HepG2 (cell line): ENCODE data around the gene GNAI2. TPM values are rescaled to one million over a fixed set of nuclear protein-coding genes. Genes with fewer than 3 reads are reported as not detected.
A peak's percentile ranks its signal among the peaks of the same experiment; 100 is the strongest.

ENCODE experiments used
- ATAC-seq: fragments of 200-7000 bp; cut with Tn5 transposase; 3 replicates; pipeline ENCODE4 v1.9.1; 2020; ENCODE audit warnings: mild to moderate bottlenecking, moderate library complexity
- BruUV-seq: library from RNA; stranded (reverse); fragments of 400-500 nt; replicated peaks from 2 replicates; lab custom pipeline; 2021; lab: Mats Ljungman, UMichigan
- CTCF ChIA-PET: fragments of 300-600 bp; formaldehyde crosslinking; extraction: SDS; loops from one replicate; lab custom pipeline; 2021; ENCODE audit warnings: low total read pairs, inconsistent platforms, low intra/inter-chr PET ratio; lab: Yijun Ruan, JAX
- POLR2A ChIA-PET: fragments of 350-600 bp; sonication (Branson Sonifier 250); formaldehyde crosslinking; loops from one replicate; lab custom pipeline; 2020; ENCODE audit warnings: antibody characterized with exemption, inconsistent platforms; lab: Yijun Ruan, JAX
- DNase-seq: peaks from one replicate; pipeline ENCODE4 v3.0.0-alpha.2; 2015; ENCODE audit warnings: low spot score
- FAIRE-seq: peaks from 3 replicates; lab custom pipeline; 2011; peaks lifted over from hg19 to GRCh38; lab: Jason Lieb, UNC
- H2AFZ ChIP-seq: one replicate; pipeline ENCODE4 v1.6.1; 2011; ENCODE audit warnings: low read length, inconsistent platforms
- H3K27ac ChIP-seq: fragments of 300-600 bp; 3 replicates; pipeline ENCODE4 v1.8.0; 2011; ENCODE audit warnings: mixed run types, mild to moderate bottlenecking, mixed read lengths, low read length, inconsistent platforms; ENCODE audit not compliant: insufficient read depth; ENCODE audit errors: extremely low read length
- H3K27me3 ChIP-seq, 2 experiments: fragments of 200-600 bp in 1 of 2; 2 replicates in 1 of 2; 3 replicates in 1 of 2; pipeline versions ENCODE4 v1.6.0 to v1.8.0; 2011; ENCODE audit warnings: low read length in 2 of 2, mild to moderate bottlenecking in 2 of 2, moderate library complexity in 2 of 2, inconsistent platforms in 1 of 2; ENCODE audit not compliant: insufficient read depth in 2 of 2, control insufficient read depth in 1 of 2
- H3K36me3 ChIP-seq, 2 experiments: fragments of 200-600 bp in 1 of 2; replicated peaks in 1 of 2; 2 replicates in 1 of 2; 3 replicates in 1 of 2; pipeline versions ENCODE4 v1.5.1 to v1.8.0; 2011; ENCODE audit warnings: low read length in 2 of 2, inconsistent platforms in 1 of 2; ENCODE audit not compliant: insufficient read depth in 2 of 2, control insufficient read depth in 1 of 2
- H3K4me1 ChIP-seq: 2 replicates; pipeline ENCODE4 v1.5.1; 2012; ENCODE audit warnings: low read length, inconsistent platforms; ENCODE audit not compliant: insufficient read depth
- H3K4me2 ChIP-seq: 2 replicates; pipeline ENCODE4 v1.6.0; 2011; ENCODE audit warnings: low read depth, low read length, inconsistent platforms
- H3K4me3 ChIP-seq, 3 experiments: fragments of 200-600 bp in 1 of 3; sonication (generic), shearing (Covaris generic) in 1 of 3; replicated peaks in 1 of 3; 2 replicates each; pipeline ENCODE4 v1.5.1; 2011 to 2016; ENCODE audit warnings: low read length in 3 of 3, inconsistent platforms in 2 of 3, low read depth in 2 of 3, mild to moderate bottlenecking in 2 of 3, control low read depth in 1 of 3, mixed read lengths in 1 of 3; ENCODE audit not compliant: insufficient read depth in 1 of 3
- H3K79me2 ChIP-seq: one replicate; pipeline ENCODE4 v1.6.1; 2011; ENCODE audit warnings: low read length, inconsistent platforms; ENCODE audit not compliant: insufficient read depth
- H3K9ac ChIP-seq: 2 replicates; pipeline ENCODE4 v1.6.0; 2011; ENCODE audit warnings: mild to moderate bottlenecking, low read depth, low read length, inconsistent platforms; ENCODE audit not compliant: insufficient read depth
- H3K9me3 ChIP-seq: 2 replicates; pipeline ENCODE4 v1.5.1; 2012; ENCODE audit warnings: mild to moderate bottlenecking, low read length
- H4K20me1 ChIP-seq: 2 replicates; pipeline ENCODE4 v1.6.0; 2011; ENCODE audit warnings: inconsistent platforms, mild to moderate bottlenecking, low read length, moderate library complexity; ENCODE audit not compliant: insufficient read depth
- FOXJ3 ChIP-seq: sonication (generic); formaldehyde crosslinking; IDR thresholded peaks from 2 replicates; pipeline ENCODE4 v1.4.0; 2020; ENCODE audit warnings: missing genetic modification reagents, mild to moderate bottlenecking, borderline replicate concordance
- HDAC2 ChIP-seq: sonication (generic); formaldehyde crosslinking; IDR thresholded peaks from 2 replicates; pipeline ENCODE4 v1.4.0; 2020; ENCODE audit warnings: missing genetic modification reagents
- POLR2A ChIP-seq, 2 experiments: IDR thresholded peaks; 2 replicates each; pipeline ENCODE4 v1.6.1; 2011; ENCODE audit warnings: low read depth in 2 of 2, low read length in 2 of 2, mild to moderate bottlenecking in 1 of 2, moderate library complexity in 1 of 2; ENCODE audit not compliant: insufficient read depth in 1 of 2
- U2AF2 ChIP-seq: fragments of 200-400 bp; formaldehyde crosslinking; IDR thresholded peaks from 2 replicates; pipeline ENCODE4 v1.6.1; 2017; ENCODE audit warnings: low read depth, mild to moderate bottlenecking, low read length
- ZNF10 ChIP-seq: sonication (generic); formaldehyde crosslinking; IDR thresholded peaks from 2 replicates; pipeline ENCODE4 v1.4.0; 2020; ENCODE audit warnings: mild to moderate bottlenecking, low read depth, missing genetic modification reagents, borderline replicate concordance
- ZNF589 ChIP-seq: sonication (generic); formaldehyde crosslinking; conservative IDR thresholded peaks from 2 replicates; pipeline ENCODE4 v1.8.0; 2022; ENCODE audit warnings: mild to moderate bottlenecking, moderate library complexity, missing genetic modification reagents
- WGBS: methylation state at CpG from one replicate; pipeline ENCODE4 v1.1.6; 2017; ENCODE audit warnings: low lambda C conversion rate; 5-methylcytosine and 5-hydroxymethylcytosine counted together
- in situ Hi-C: cut with HindIII; loops from 2 replicates; pipeline ENCODE4 v1.10.0; 2017; ENCODE audit warnings: low pct_unique_long_range_greater_than_20kb; ENCODE audit not compliant: extremely low pct_ligation_motif_present
- intact Hi-C: fragments of 100-400 bp; cut with micrococcal nuclease; formaldehyde crosslinking; loops from one replicate; pipeline ENCODE4 v1.10.0; 2022; ENCODE audit not compliant: unreplicated experiment
- polyA plus RNA-seq, 8 experiments: library from polyadenylated mRNA; depleted of rRNA in 3 of 8; stranded (reverse) in 7 of 8; unstranded in 1 of 8; fragments of >200 nt; fragmentation: Illumina TruSeq in 4 of 8; extraction: Trizol in 4 of 8; gene quantifications; 2 replicates each; pipeline versions ENCODE4 v1.2.1 to v1.2.3, GENCODE V29; 2011 to 2016; ENCODE audit warnings: low read depth in 4 of 8, missing spikeins in 1 of 8, mixed read lengths in 1 of 8; ENCODE audit not compliant: insufficient read depth in 1 of 8
- total RNA-seq, 5 experiments: library from RNA; depleted of rRNA; stranded (reverse); fragments of >200 nt; fragmentation: Illumina TruSeq; extraction: Trizol; gene quantifications; 2 replicates each; pipeline ENCODE4 v1.2.3, GENCODE V29; 2016; ENCODE audit warnings: low read depth in 1 of 5
- TF ChIP-seq, protein P1 (sequence below): IDR thresholded peaks from 2 replicates; pipeline ENCODE4 v1.6.1; 2016; ENCODE audit warnings: control low read depth
- TF ChIP-seq, protein P2 (sequence below): sonication (generic); formaldehyde crosslinking; IDR thresholded peaks from 2 replicates; pipeline ENCODE4 v1.5.0; 2020; ENCODE audit warnings: missing genetic modification reagents
- TF ChIP-seq, protein P3 (sequence below): sonication (generic); formaldehyde crosslinking; IDR thresholded peaks from 2 replicates; pipeline ENCODE4 v1.8.0; 2022; ENCODE audit warnings: mild to moderate bottlenecking, missing genetic modification reagents, moderate library complexity
- TF ChIP-seq, protein P4 (sequence below): sonication (generic); formaldehyde crosslinking; IDR thresholded peaks from 2 replicates; pipeline ENCODE4 v1.8.1; 2022; ENCODE audit warnings: low read depth, mild to moderate bottlenecking, missing genetic modification reagents
- TF ChIP-seq, protein P5 (sequence below): sonication (generic); formaldehyde crosslinking; IDR thresholded peaks from 2 replicates; pipeline ENCODE4 v1.8.0; 2022; ENCODE audit warnings: missing genetic modification reagents, mild to moderate bottlenecking, moderate library complexity, borderline replicate concordance

The GNAI2 gene
- total and polyA plus RNA-seq, 2 of the 13 experiments (the other 11 are each of a cell fraction or from before 2014, with no cell fraction given) = 51.1 to 66.2 TPM

DNA sequence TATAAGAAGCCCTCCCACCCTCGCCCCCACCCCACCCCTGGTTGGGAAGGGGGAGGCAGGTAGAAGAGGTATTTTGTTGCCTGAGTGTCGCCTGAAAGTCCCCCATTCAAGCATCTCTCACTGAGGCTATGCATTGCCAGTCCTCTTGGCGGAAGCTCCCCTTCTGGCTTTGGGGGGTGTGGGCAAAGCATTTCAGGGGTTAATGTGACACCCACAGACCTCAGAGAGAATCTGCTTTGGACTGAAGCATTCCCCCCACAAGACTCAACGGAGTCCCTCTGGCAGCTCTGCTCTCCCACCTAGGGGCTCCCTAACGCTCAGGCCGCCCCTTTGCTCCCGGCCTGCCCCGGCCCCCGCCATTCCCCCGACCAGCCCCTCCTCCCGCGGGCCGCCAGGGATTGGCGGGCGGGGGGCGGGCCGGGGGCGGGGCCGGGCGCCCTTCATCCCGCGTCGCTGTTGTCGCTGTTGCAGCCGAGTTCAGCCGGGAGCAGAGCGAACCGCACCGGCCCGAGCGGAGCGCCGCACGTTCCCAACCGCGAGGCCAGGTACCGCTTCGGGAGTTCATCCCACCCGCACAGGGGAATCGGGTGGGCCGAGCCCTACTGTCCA lies 31.1 kb upstream of the GNAI2 start, which contains the start of gene SLC38A3:
TSS of gene SLC38A3 (plus strand) at position 468 of the 609 bp plus-strand sequence. CDS start 8,929 bp downstream, outside the sequence.
- peak; percentile 28 for ATAC-seq
- TF ChIP-seq POLR2A (IDR thresholded peaks at IDR 0.05; ENCODE audit: insufficient read depth in 1 of 2, low read depth in 2 of 2, low read length in 2 of 2) = peak in 1 of 2 experiments; percentile 89; a peak in 2 of 4 replicates
- TF ChIP-seq ZNF10 = no peak
- TF ChIP-seq, protein P1, sequence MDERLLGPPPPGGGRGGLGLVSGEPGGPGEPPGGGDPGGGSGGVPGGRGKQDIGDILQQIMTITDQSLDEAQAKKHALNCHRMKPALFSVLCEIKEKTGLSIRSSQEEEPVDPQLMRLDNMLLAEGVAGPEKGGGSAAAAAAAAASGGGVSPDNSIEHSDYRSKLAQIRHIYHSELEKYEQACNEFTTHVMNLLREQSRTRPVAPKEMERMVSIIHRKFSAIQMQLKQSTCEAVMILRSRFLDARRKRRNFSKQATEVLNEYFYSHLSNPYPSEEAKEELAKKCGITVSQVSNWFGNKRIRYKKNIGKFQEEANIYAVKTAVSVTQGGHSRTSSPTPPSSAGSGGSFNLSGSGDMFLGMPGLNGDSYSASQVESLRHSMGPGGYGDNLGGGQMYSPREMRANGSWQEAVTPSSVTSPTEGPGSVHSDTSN (CRISPR knock-in tag) = no peak
- TF ChIP-seq, protein P2, sequence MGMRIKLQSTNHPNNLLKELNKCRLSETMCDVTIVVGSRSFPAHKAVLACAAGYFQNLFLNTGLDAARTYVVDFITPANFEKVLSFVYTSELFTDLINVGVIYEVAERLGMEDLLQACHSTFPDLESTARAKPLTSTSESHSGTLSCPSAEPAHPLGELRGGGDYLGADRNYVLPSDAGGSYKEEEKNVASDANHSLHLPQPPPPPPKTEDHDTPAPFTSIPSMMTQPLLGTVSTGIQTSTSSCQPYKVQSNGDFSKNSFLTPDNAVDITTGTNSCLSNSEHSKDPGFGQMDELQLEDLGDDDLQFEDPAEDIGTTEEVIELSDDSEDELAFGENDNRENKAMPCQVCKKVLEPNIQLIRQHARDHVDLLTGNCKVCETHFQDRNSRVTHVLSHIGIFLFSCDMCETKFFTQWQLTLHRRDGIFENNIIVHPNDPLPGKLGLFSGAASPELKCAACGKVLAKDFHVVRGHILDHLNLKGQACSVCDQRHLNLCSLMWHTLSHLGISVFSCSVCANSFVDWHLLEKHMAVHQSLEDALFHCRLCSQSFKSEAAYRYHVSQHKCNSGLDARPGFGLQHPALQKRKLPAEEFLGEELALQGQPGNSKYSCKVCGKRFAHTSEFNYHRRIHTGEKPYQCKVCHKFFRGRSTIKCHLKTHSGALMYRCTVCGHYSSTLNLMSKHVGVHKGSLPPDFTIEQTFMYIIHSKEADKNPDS (CRISPR knock-in tag) = peak; percentile 35; the same call in 1 of the 2 replicates
- 0 out of 2 replicates have a peak, but pooled peaks have one; percentile 10 for TF ChIP-seq FOXJ3
- TF ChIP-seq, protein P3, sequence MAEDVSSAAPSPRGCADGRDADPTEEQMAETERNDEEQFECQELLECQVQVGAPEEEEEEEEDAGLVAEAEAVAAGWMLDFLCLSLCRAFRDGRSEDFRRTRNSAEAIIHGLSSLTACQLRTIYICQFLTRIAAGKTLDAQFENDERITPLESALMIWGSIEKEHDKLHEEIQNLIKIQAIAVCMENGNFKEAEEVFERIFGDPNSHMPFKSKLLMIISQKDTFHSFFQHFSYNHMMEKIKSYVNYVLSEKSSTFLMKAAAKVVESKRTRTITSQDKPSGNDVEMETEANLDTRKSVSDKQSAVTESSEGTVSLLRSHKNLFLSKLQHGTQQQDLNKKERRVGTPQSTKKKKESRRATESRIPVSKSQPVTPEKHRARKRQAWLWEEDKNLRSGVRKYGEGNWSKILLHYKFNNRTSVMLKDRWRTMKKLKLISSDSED = no peak
- TF ChIP-seq U2AF2 = no peak
- no peak for TF ChIP-seq ZNF589
- TF ChIP-seq, protein P4, sequence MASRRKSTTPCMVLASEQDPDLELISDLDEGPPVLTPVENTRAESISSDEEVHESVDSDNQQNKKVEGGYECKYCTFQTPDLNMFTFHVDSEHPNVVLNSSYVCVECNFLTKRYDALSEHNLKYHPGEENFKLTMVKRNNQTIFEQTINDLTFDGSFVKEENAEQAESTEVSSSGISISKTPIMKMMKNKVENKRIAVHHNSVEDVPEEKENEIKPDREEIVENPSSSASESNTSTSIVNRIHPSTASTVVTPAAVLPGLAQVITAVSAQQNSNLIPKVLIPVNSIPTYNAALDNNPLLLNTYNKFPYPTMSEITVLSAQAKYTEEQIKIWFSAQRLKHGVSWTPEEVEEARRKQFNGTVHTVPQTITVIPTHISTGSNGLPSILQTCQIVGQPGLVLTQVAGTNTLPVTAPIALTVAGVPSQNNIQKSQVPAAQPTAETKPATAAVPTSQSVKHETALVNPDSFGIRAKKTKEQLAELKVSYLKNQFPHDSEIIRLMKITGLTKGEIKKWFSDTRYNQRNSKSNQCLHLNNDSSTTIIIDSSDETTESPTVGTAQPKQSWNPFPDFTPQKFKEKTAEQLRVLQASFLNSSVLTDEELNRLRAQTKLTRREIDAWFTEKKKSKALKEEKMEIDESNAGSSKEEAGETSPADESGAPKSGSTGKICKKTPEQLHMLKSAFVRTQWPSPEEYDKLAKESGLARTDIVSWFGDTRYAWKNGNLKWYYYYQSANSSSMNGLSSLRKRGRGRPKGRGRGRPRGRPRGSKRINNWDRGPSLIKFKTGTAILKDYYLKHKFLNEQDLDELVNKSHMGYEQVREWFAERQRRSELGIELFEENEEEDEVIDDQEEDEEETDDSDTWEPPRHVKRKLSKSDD (CRISPR knock-in tag) = no peak
- TF ChIP-seq, protein P5, sequence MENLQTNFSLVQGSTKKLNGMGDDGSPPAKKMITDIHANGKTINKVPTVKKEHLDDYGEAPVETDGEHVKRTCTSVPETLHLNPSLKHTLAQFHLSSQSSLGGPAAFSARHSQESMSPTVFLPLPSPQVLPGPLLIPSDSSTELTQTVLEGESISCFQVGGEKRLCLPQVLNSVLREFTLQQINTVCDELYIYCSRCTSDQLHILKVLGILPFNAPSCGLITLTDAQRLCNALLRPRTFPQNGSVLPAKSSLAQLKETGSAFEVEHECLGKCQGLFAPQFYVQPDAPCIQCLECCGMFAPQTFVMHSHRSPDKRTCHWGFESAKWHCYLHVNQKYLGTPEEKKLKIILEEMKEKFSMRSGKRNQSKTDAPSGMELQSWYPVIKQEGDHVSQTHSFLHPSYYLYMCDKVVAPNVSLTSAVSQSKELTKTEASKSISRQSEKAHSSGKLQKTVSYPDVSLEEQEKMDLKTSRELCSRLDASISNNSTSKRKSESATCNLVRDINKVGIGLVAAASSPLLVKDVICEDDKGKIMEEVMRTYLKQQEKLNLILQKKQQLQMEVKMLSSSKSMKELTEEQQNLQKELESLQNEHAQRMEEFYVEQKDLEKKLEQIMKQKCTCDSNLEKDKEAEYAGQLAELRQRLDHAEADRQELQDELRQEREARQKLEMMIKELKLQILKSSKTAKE = no peak
- no peak for TF ChIP-seq HDAC2 (CRISPR knock-in tag)

More for the DNA sequence above, 31.1 kb upstream of the GNAI2 start, which contains the start of gene SLC38A3:
- H3K36me3 ChIP-seq = no peaks in the 10 kb centered on the region; a peak in 1 of 5 replicates
- in situ Hi-C loops (no loop called here), intact Hi-C loops (no loop called here)
- no peaks in the 10 kb centered on the region for H3K9me3 ChIP-seq
- H4K20me1 ChIP-seq = peaks cover 4% of the 10 kb centered on the region; the same call in 1 of the 2 replicates
- H2AFZ ChIP-seq = no peak within 1 kb of the TSS
- H3K4me3 ChIP-seq = peak within 1 kb of the TSS; percentile 79 to 93 (median 85)
- ChIA-PET CTCF (interaction anchor here (1.6 kb wide), 1 partner anchor 10 kb away, joined by 5 read pairs; no protein-coding TSS in a partner anchor), POLR2A (interaction anchor here (1.1 to 15.7 kb wide), 8 partner anchors 10 to 62 kb away, joined by 4 to 844 read pairs (median 22); partner anchors contain the start of gene GNAI2)
- peak within 1 kb of the TSS; percentile 92 for H3K9ac ChIP-seq
- WGBS = 0% methylated on average over 5 of the region's 41 CpGs
- FAIRE-seq = no peak
- H3K4me1 ChIP-seq = peaks cover 80% of the 10 kb centered on the region
- no peaks in the 10 kb centered on the region for H3K27me3 ChIP-seq
- H3K4me2 ChIP-seq = peak within 1 kb of the TSS; percentile 96
- DNase-seq = no peak
- H3K27ac ChIP-seq = peak within 1 kb of the TSS; percentile 99
- BruUV-seq = no TSS peak
- H3K79me2 ChIP-seq = peaks cover 40% of the 10 kb centered on the region
